ENCODE data around the gene BANP.
"Not testable (repeated sequence)": the region's sequence is repeated elsewhere in the genome, so short reads cannot be mapped to it uniquely, and the experiment has no call there.

BANP gene

GRCh38 chr16:88105574-88106140 is 154.4 kb downstream of the BANP start:
- not testable (repeated sequence) for FAIRE-seq

- FAIRE-seq: not testable (repeated sequence)
These were observed 155.3 kb downstream of the BANP start for GRCh38 chr16:88106566-88106965.

DNA sequence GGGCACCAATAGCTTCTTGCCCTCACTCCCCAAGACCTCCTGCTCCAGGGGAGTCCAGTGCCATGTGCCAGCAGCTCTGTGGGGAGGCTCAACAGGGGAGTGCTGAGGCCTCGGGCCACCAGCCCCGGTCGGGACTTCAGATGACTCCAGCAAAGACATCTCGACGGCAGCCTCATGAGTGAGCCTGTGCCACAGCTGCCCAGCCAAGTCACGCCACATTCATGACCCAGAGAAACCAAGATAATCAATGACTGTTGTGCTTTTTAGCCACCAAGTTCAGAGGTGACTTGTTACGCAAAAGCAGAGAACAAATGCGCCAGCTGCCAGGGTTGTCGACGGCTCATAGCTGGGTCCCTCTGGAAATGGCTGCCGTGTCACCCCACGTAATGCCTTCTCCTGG is 157.5 kb downstream of the BANP start:
- FAIRE-seq: no peak

- not testable (repeated sequence) for FAIRE-seq
These were observed 158.7 kb downstream of the BANP start for GRCh38 chr16:88109726-88110621.

GRCh38 chr16:88110875-88111494 is 159.8 kb downstream of the BANP start:
- FAIRE-seq: not testable (repeated sequence)

GRCh38 chr16:88111976-88112375 is 160.7 kb downstream of the BANP start:
- FAIRE-seq: not testable (repeated sequence)

GRCh38 chr16:88113545-88114045 is 162.4 kb downstream of the BANP start:
- FAIRE-seq: no peak

DNA sequence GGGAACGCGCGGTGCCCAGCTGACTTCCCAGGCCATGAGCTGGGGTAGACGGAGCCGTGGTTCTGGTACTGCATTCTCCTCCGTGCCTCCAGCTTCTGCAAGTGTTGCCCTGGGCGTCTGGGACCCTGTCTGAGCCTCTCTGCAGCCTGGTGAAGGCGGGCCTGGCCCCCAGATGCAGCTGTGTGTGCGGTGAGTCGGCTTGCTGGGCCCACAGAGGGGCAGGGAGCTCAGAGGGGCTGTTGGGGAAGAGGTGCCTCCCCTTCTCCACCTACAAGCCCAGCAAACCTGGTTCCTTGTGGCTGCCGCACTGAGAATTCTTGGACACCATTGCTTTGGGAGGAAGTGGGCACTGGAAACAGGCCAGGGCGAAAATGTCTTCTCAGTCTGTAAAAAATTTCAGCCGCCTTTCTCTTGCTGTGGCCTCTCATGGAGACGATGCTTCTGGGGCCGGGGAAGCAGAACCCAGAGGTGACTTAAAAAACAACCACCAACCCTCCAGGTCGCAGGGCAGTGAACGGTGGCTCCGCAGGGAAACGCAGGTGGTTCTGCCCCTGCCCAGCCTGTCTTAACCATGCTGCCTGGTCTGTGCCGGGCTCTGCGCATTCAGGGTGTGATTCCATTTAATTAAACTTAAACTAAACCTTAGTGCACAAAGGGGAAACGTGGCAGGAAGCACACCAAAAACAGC is 163.5 kb downstream of the BANP start:
- not testable (repeated sequence) for FAIRE-seq

DNA sequence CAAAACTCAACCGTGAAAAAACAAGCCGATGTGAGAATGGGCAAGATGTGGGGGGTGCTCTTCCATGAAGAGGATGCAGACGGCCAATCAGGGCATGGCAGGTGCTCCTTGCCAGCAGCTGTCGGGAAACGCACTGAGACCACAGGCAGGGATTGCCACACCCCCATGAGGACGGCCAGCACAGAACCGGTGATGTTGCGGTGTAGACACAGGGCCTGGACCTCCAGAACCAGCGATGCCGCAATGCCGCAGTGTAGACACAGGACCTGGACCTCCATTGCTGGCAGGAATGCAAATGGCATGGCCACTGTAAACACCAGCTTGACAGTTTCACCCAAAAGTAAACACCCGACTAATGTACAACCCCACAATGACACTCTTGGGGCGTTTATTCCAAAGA is 164.9 kb downstream of the BANP start:
- FAIRE-seq: no peak

- FAIRE-seq: no peak
These were observed 166.2 kb downstream of the BANP start for GRCh38 chr16:88117476-88117868.

DNA sequence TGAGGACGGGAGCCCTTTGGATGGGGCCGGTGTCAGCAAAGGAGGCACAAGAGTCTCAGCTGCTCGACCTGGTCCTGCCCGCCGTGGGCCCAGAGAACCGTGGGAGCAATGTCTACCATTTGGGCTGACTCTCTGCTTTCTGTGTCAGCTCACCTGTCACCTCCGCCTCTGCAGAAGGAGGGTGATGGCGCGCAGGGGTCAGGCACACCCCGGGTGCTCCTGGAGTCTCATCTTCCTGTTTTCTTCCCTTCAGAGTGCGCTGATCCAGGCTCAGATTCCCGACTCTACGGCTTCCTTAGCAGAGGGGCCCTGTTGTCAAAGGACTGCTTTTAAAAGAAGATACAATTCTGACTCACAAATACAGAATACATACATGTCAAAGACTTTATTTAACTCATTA is 167.1 kb downstream of the BANP start:
- FAIRE-seq: no peak

GRCh38 chr16:88118852-88119741 is 167.9 kb downstream of the BANP start:
- not testable (repeated sequence) for FAIRE-seq

DNA sequence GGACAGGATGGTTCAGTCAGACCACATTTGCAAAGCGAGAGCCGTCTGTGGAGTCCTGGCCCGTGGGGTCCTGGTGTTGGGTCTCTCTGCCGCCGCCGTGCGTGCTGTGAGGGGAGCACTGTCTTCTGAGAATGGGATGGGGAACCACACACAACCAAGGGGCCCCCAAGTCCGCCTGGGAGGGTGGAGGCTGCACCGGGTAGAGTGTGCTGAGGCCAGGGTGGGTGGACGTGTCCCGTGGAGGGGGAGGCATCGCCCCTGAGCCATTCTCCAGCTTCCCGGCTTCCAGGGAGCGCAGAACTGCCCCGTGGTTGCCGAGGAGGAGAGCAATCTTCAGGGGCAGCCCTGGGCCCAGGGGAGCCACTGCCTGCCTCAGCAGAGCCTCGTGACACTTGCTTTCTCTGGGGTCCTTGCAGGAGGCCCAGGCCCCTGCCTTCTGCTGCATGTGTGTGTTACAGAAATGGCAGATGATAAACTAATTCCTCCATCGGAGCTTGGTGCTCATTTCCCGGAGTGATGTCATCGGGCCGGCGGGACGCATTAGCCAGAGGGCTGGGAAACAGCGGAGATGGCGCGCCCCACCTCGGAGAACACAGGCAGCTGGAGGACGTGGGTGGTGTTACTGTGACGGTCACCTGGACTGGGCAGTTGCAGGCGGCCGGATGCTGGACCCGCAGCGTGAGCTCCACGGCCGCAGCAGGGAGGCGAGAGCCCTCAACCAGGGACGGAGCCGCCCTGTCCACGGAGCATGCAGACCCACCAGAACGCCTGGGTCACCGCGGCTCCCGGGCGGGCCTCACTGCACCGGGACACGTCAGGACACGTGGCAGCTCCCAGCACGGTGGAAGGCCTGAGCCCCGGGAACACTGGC is 168.9 kb downstream of the BANP start:
- not testable (repeated sequence) for FAIRE-seq

DNA sequence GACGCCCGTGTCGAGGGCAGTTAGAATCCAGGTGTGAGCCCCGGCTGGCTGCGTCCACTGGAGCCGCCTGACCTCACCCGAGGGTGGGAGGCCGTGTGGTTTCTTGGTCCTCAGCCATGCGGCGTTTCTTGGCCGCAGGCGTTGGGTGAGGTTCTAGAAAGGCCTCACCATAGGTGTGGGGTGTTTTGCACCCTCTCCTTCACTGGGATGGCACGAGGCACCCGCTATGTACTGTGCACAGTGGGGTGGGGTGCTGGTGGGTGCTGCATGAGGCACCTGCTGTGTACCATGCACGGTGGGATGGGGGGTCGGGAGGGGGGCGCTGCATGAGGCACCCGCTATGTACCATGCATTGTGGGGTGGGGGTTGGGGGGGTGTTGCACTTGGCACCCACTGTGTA is 169.6 kb downstream of the BANP start:
- no peak for FAIRE-seq

DNA sequence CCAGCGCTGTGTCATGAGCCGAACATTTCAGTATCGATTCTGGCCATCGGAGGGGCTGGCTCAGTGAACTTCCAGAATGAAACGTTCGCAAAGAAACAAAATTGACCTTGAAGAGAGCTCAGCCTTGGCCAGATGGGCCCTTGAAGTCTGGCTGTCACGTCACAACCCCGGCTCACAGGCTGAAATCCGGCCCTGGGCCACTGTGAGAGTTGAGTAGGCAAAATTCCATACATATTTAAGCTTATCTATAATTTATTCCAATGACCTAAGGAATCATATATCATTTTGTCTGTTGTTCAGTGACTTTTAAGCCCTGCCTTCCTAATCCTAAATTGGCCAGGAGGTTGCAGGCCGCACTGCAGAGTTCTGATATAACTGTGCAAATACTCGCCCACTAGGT is 170.2 kb downstream of the BANP start:
- FAIRE-seq: not testable (repeated sequence)

DNA sequence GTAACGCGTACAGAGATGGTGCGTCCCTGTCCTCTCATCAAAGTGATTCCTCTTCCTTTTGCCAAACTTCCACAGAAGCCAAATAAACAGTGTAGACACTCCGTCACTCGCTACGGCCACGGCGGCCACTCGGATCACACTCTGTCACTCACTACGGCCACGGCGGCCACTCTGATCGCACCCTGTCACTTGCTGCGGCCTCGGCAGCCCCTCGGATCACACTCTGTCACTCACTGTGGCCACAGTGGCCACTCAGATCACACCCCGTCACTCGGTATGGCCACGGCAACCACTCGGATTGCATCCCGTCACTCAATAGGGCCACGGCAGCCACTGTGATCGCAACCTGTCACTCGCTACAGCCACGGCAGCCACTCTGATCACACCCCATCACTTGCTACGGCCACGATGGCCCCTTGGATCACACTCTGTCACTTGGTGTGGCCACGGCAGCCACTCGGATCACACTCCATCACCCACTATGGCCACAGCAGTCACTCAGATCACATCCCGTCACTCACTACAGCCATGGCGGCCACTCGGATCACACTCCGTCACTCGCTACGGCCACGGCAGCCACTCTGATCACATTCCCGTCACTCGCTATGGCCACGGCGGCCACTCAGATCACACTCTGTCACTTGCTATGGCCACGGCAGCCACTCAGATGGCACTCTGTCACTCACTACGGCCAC is 170.8 kb downstream of the BANP start:
- FAIRE-seq: no peak
